ENCODE measurements around the gene TUBB4A.
"Not testable (repeated sequence)": the region's sequence is repeated elsewhere in the genome, so short reads cannot be mapped to it uniquely, and the experiment has no call there.

Gene TUBB4A

GRCh38 chr19:6522712-6523111, 20.6 kb upstream of the TUBB4A start:
- no peak for DNase-seq

DNA sequence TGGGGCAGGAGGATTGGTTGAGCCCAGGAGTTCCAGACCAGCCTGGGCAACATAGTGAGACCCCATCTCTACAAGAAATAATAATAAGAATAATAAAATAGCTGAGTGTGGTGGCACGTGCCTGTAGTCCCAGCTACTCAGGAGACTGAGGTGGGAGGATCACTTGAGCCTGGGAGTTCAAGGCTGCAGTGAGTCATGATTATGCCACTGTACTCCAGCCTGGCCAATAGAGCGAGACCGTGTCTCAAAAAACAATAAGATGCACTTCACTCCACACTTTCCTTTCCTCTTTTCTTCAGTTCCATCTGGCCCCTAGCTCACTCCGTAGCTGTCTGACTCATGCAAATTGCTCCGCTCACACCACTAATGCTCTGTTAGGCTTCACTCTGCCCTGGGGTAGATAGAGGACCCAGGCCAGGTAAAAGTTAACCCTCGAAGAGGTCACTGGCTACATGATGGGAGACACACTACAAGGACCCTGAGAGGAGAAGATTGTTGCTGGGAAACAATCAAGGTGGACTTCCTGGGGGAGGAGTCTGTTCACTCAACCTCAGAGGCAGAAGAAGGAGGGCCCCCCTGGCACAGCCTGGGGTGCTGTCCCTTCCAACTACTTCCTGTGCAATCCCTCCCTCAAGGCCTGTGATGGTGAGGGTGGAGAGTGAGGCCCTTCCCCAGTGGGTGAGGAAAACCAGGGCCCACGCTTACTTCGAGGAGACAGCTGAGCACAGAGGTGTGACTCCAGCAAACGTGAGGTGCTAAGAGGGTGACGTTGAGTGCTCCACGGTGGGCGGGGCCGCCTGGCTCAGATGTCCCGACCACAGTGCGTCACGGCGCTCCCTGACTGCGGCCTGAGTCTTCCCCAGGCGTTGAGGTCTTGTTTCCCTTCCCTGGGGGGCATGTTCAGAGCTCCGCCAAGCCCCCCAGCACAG, 19.9 kb upstream of the TUBB4A start:
- no peak for DNase-seq

- DNase-seq: no peak
Measured at GRCh38 chr19:6519289-6519688, 17.2 kb upstream of the TUBB4A start.

GRCh38 chr19:6518145-6518911, 16.2 kb upstream of the TUBB4A start:
- DNase-seq: no peak

DNA sequence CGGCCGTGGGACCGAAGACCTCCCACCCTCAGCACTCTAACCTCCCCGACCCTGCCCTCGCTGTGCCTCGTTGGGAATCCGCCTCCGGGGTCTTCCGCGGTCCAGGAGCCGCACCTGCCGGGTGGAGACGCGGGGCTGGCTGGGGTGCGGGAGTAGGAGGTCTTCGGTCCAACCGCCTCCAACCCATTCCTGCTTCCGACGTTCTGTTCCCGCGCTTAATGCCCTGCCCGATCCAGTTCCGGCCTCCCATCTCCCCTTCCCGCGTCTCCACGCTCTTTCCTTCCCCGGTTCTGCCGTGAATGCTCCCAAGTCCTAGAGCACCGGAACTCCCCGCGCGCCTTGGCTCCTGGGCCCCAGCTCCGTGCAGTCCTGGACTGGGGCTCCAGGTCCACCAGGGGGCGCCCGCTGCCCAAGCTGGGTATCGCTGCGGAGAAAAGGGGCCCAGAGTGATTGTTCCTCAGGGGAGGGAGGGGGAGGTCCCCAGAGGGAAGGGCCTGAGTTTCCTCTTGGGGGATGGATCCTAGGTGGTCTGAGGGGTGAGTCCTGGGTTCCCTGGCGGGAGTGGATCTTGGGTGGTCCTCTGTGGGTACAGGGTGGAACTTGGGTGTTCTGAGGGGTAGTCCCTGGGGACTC, 14.7 kb upstream of the TUBB4A start:
- peak in 1 of 2 experiments; percentile 74 for DNase-seq

DNA sequence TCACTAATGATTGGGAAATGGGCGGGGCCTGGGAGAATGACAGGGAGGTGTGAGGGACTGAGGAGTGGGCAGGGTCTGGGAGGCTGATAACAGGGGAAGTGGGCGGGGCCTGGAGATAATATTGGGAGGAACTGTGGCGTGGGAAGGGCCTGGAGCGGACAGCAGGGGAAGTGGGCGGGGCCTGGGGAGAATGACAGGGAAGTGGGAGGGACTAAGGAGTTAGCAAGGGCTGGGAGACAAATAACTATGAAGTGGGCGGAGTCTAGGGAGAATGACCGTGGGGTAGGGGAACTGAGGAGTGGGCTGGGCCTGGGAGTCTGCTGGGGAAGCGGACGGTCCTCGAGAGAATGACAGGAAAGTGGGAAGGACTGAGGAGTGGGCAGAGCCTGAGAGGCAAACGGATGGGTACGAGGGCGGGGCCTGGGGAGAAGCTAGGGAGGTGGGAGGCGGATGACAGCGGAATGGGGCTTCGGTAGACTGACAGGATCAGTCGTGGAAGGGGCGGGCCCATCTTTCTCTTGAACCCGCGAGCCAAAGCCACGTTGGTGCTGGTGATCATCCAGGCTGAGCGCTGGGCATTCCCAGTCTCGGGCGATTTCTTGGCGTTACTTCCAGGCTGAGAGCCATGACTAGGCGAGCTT, 14.0 kb upstream of the TUBB4A start:
- DNase-seq: peak; percentile 49 to 88

DNA sequence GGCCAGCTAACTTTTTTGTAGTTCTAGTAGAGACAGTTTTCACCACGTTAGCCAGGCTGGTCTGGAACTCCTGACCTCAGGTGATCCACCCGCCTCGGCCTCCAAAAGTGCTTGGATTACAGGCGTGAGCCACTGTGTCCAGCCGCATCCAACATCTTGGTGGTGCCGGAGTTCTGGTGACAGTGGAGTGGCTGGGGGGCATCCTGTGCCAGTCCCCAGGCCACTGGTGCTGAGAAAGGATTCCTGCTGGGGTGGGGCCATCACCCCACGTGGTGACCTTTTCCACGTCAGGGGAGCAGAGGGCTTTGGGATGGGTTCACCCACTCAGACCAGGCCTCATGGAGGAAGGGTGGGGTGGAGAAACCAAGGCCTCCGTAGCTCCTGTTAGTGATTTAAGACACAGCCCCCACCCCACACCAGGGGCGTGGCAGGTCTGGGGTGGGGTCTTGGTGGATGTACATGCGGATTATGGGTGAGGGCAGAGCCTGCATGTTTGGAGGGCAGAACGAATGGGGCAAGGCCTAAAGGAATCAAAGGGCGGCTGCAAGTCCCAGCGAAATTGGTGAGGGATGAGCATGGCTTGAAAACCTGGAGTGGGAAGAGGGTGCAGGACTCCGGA, 12.9 kb upstream of the TUBB4A start:
- DNase-seq: no peak

- DNase-seq: no peak
Measured at GRCh38 chr19:6514089-6514488, 12.0 kb upstream of the TUBB4A start.

- DNase-seq: no peak
Measured at GRCh38 chr19:6510618-6511017, 8.5 kb upstream of the TUBB4A start.

- peak in 1 of 2 experiments; percentile 62 for DNase-seq
Measured at GRCh38 chr19:6509118-6509971, 7.2 kb upstream of the TUBB4A start.

DNA sequence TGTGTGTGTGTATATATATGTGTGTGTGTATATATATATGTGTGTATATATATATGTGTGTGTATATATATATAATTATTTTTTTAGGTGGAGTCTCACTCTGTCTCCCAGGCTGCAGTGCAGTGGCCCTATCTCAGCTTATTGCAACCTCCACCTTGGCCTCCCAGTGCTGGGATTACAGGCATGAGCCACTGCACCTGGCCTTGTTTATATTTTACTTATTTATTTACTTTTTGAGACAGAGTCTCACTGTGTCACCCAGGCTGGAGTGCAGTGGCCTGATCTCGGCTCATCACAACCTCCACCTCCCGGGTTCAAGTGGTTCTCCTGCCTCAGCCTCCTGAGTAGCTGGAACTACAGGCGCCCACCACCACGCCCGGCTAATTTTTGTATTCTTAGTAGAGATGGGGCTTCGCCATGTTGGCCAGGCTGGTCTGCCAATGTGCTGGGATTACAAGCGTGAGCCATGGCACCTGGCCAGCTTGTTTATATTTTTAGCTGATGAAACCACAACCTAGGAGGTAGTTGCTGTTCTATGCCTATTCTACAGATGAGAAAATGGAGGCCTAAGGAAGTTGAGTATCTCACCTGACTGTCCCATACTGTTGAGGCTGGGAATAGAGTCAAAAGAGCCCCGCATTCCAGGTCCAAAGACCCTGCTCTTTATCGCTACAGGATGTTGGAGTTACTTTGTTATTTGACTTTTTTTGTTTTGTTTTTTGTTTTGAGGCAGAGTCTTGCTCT, 6.1 kb upstream of the TUBB4A start:
- DNase-seq: not testable (repeated sequence)

DNA sequence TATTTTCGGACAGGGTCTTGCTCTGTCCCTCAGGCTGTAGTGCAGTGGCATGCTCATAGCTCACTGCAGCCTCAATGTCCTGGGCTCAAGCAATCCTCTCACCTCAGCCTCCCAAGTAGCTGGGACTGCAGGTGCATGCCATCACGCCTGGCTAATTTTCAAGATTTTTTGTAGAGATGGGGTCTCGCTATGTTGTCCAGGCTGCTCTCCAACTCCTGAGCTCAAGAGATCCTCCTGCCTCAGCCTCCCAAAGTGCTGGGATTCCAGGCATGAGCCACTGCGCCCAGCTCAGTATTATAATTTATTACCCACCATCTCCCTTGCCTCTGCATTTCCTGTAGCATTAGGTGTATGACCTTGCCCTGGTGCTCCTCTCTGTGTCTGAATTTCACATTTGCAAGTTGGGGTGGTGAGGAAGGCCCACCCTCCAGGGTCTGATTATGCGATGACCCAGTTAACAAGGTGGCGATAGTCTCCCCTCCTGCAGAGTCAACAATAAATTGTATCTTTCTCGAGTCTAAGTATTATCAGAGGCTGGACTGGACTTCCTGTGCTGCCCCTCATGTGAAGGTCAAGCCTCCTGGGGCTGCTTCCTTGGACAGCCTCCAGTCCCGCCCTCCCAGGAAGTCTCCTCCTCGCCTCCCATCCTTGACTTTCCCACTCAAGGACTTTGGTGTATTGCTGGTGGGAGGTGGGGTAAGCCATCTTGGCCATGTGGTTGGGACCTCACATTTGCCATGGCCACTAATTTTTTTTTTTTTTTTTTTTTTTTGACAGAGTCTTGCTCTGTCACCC, 1.5 kb upstream of the TUBB4A start:
- no peak for DNase-seq

GRCh38 chr19:6500837-6501739, 1.0 kb downstream of the TUBB4A start:
- DNase-seq: peak in 1 of 2 experiments; percentile 49

DNA sequence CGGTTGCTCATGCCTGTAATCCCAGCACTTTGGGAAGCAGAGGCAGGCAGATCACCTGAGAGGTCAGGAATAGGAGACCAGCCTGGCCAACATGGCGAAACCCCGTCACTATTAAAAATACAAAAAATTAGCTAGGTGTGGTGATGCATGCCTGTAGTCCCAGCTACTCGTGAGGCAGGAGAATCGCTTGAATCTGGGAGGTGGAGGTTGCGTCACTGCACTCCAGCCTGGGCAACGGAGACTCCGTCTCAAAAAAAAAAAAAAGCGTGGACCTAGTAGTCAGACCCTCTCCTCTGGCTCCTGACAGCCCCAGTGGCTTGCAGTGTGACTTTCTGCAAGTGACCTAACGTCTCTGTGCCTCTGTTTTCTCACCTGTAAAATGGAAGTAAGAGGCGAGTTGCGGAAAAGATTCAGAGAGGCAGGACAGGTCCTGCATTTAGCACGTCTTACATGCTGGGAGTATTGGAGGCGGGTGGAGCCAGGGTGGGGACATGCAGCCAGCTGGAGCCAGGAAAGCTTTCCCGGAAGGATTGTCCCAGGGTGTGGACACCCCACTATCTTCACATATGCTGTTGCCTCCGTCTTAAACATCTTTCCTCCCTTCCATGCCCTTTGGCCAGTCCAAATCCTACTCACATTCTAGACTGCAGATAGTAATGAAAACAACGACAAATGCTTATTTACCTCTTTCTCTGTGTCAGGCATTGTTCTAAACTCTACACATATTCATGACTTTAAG, 2.9 kb downstream of the TUBB4A start:
- peak in 1 of 2 experiments; percentile 68 for DNase-seq

DNA sequence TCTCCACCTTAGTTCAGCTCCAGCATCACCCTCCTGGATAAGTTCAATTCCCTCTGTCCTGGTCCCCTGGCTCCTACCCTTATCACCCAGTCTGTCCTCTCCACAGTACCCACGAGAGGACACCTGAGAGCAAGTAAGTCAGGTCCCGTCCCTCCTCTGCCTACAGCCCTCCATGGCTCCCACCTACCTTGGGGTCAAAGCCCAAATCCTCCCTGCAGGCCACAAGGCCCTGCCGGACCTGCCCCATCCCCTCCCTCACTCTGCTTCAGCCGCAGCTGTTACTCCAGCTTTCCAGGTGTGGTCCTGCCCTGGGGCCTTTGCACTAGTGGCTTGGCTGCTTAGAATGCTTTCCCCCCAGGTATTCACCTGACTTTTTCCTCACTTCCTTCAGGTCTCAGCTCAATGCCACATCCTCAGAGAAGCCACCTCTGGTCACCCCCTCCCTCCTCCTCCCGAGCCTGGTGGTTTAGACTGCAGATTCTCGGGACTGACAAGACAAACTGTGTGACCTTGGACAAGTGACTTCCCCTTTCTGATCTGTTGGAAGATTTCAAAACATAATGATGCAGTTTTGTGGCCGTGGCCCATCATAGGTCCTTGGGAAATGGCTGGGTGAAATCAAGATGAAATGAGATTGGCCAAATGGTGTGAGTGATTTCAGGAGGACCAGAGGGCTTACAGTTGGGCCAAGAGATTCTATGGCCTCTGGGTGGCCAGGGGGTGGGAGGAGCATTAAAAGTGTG, 3.6 kb downstream of the TUBB4A start:
- DNase-seq: no peak

DNA sequence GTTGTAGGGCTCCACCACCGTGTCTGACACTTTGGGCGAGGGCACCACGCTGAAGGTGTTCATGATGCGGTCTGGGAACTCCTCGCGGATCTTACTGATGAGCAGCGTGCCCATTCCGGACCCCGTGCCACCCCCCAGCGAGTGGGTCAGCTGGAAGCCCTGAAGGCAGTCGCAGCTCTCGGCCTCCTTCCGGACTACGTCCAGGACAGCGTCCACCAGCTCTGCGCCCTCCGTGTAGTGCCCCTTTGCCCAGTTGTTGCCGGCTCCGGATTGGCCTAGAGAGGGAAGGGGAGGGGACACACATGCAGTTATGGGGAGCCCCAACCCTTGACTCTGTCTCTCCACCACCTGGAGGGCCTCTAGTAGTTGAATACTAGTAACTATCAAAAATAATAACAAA, 6.2 kb downstream of the TUBB4A start:
- no peak for DNase-seq

GRCh38 chr19:6494438-6495036, 7.6 kb downstream of the TUBB4A start:
- no peak for DNase-seq
